Kidney epithelial cell (primary cell): Measurements from ENCODE around the gene AMN. TPM values are rescaled to one million over a fixed set of nuclear protein-coding genes. Genes with fewer than 3 reads are reported as not detected.

Experiments used
- DNase-seq: peaks from one replicate; pipeline ENCODE4 v3.0.0-alpha.2; 2010; ENCODE audit warnings: low read depth
- H3K27me3 ChIP-seq: 2 replicates; pipeline ENCODE4 v1.6.0; 2011; ENCODE audit warnings: low read length; ENCODE audit not compliant: control insufficient read depth, insufficient read depth
- H3K36me3 ChIP-seq: 2 replicates; pipeline ENCODE4 v1.5.1; 2011; ENCODE audit warnings: low read length; ENCODE audit not compliant: control insufficient read depth, insufficient read depth
- H3K4me3 ChIP-seq: 2 replicates; pipeline ENCODE4 v1.5.1; 2011; ENCODE audit warnings: low read depth, mild to moderate bottlenecking, control low read depth, low read length
- CTCF ChIP-seq: IDR thresholded peaks from 2 replicates; pipeline ENCODE4 v1.5.1; 2011; ENCODE audit warnings: mild to moderate bottlenecking, moderate library complexity, low read length, control low read depth, inconsistent platforms; ENCODE audit not compliant: insufficient read depth, poor library complexity, severe bottlenecking
- total RNA-seq: library from RNA; depleted of rRNA; stranded (reverse); fragments of >200 nt; gene quantifications from 2 replicates; pipeline ENCODE4 v1.2.3, GENCODE V29; 2015

The AMN gene
- total RNA-seq, 1 donor from 2014 or later: 0.54 TPM

- H3K27me3 ChIP-seq: no peaks in the 10 kb centered on the region
- no peak for DNase-seq
- no peak overlapping the region for H3K4me3 ChIP-seq
- TF ChIP-seq CTCF: no peak
- H3K36me3 ChIP-seq: peaks cover 7% of the 10 kb centered on the region
Observed at GRCh38 chr14:102951799-102952198, 29.3 kb downstream of the AMN start.

DNA sequence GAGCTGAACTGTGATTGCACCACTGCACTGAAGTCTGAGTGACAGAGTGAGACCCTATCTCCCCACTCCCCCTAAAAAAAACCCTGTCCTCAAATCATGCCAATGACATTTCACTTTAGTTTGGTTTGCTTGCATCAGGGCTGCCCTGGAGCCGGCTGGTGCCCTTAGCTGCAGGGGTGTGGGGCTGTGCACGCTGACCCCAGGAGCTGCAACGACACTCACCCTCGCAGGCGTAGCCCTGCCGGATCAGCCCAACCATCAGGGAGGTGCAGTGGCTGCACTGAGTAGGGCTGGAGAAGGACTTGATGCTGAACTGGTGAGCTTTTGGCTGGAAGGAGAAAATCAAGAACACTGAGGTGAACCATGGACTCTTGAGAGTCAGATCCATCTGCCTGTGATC, 29.8 kb downstream of the AMN start:
- no peak for TF ChIP-seq CTCF
- no peak for DNase-seq
- no peaks in the 10 kb centered on the region for H3K27me3 ChIP-seq
- no peak overlapping the region for H3K4me3 ChIP-seq
- peaks cover 7% of the 10 kb centered on the region for H3K36me3 ChIP-seq

DNA sequence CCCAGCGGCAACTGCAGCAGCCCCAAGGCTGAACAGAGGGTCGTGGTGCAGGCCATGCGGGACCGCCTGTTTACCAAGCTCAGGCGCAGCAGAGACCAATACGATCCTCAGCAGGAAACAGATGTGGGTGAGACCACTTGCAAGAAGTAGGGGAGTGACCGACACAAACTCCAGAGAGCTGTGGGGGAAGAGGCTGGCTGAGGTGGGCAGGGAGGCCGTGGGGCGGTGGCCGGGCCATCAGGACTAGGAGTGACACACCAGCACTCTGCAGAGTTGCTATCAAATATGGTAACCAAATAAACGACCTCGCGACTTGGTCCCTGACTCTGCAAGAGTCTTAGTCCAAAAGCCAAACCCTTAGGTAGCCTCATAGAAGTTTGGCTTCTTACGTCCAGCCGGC, 30.6 kb downstream of the AMN start:
- TF ChIP-seq CTCF: no peak
- H3K4me3 ChIP-seq: no peak overlapping the region
- peaks cover 7% of the 10 kb centered on the region for H3K36me3 ChIP-seq
- H3K27me3 ChIP-seq: no peaks in the 10 kb centered on the region
- no peak for DNase-seq

DNA sequence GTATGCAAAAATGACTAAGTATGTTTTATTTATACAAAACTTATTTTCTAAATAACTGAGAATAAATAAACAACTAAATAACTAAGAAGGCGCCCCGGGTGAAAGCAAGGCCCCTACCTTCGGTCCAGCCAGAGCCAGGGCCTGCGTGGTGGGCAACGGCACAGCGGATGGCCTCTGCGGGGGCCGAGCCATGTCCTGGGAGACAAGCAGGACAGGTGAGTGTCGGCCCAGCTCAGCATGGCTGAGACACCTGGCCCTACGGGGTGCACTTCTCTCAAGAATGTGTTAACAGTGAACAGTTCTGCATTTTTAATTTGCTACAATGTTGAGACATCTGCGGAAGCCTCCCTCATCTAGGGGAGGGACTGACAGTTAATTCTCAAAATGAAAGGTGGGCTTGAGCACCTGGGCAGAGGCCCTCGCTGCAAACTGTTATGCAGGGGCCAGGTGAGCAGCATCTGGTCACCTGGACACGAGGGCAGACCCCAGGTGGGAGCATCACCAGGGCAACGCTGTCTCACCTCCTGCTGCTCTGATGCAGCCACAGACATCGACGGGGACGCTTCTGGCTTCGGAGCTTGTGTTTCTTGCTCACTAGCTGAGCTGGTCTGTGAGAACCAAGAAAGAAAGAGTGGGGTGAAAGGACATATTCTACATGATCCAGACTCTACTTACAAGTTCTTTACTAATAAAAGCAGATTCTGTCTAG, 31.8 kb downstream of the AMN start:
- Histone ChIP-seq H3K4me3 (no peak overlapping the region), H3K36me3 (peaks cover 7% of the 10 kb centered on the region), H3K27me3 (no peaks in the 10 kb centered on the region)
- TF ChIP-seq CTCF: no peak
- DNase-seq: no peak

- DNase-seq: no peak
- H3K36me3 ChIP-seq: peaks cover 6% of the 10 kb centered on the region
- no peaks in the 10 kb centered on the region for H3K27me3 ChIP-seq
- TF ChIP-seq CTCF: no peak
- no peak overlapping the region for H3K4me3 ChIP-seq
Observed at GRCh38 chr14:102955636-102956408, 33.4 kb downstream of the AMN start.
